ENCODE measurements around the gene NKIRAS2.

DNA sequence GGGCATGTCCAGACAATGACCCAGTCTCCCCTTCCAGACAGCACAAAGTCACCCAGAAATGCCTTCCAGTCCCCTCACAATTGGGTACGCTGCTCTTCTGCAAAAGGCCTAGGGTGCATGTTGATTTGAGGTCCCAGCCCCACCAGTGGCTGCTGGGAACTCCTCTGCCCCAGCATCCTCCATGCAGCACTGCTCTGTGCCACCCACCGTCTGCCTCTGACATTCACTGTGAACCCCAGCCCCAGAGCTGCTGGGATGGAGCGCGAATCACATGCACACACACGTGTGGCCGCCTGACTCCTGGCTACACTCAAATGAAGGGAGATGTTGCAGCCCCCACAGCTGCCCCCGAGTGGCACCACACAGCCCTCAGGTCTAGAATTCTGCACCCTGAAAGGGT is 31.8 kb downstream of the NKIRAS2 start:
- TF ChIP-seq RFX5 (IDR thresholded peaks at IDR 0.05; ENCODE audit: low read depth, low read length) (no peak), POLR2A (IDR thresholded peaks at IDR 0.05; ENCODE audit: low read depth, low read length) (no peak), RAD21 (IDR thresholded peaks at IDR 0.05; ENCODE audit: low read length) (no peak)
